ENCODE measurements around the gene VAMP4. TPM values are rescaled to one million over a fixed set of nuclear protein-coding genes. Genes with fewer than 3 reads are reported as not detected.
A peak's percentile ranks its signal among the peaks of the same experiment; 100 is the strongest.
"Not testable (repeated sequence)": the region's sequence is repeated elsewhere in the genome, so short reads cannot be mapped to it uniquely, and the experiment has no call there.

The VAMP4 gene
- total and polyA plus RNA-seq, 5 donors from 2014 or later, result 16.1 to 25.3 (median 22.8) TPM

DNA sequence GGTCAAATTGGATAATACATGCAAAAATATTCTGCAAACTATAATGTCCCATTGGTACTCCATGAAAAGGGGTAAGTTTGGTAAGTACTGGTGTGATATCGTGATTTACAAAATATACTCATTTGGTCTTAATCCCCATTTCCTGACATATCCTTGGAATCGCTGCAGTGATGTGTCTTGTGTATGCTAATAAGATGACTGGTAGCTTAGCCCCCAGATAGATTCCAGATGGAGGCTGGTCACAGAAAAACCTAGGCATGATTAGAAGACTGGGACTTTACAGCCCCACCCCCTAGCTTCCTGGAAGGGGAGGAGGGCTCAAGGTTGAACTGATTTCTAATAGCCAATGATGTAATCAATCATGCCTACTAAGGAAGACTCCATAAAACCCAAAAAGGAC lies 3.0 kb downstream of the VAMP4 start:
- H3K4me1 Mint-ChIP-seq, result peaks cover 29 to 72% (median 53%) of the 10 kb centered on the region in 4 donors

DNA sequence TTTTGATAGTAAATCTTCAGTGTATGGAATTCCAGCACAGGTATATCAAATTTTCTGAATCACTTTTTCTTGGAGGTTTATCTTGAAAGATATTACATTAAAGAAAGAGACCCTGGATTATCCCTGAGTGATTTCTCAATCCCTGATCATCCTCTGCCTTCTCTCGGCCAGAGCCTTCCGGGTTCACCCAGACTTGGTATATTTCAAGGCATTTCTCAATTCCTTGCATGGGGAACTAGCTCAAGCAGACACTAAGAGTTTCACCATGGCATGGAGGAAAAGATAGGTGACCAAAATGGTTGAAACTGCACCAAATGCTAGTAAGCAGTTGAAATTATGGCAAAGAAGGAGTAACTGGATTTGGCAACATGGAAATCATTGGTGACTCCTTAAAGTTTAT lies 5.7 kb downstream of the VAMP4 start:
- no peak overlapping the region for H3K27ac ChIP-seq (ENCODE audit: insufficient read depth, low read length, poor library complexity, severe bottlenecking)
- Mint-ChIP-seq H3K27ac (peak overlapping the region in 1 of 3 donors; percentile 20), H3K4me1 (peaks cover 21 to 65% (median 49%) of the 10 kb centered on the region in 4 donors), H3K4me3 (no peak overlapping the region), H3K9me3 (peaks cover 0 to 1% (median 0%) of the 10 kb centered on the region in 7 donors), H3K27me3 (no peaks in the 10 kb centered on the region), H3K36me3 (peaks cover 27% of the 10 kb centered on the region)
- H3K27me3 ChIP-seq (ENCODE audit: control insufficient read depth, insufficient read depth, low read length), result no peaks in the 10 kb centered on the region
- DNase-seq (no peak), ATAC-seq (ENCODE audit: low read depth in 2 of 2) (no peak)
- peaks cover 42% of the 10 kb centered on the region for H3K4me1 ChIP-seq (ENCODE audit: control insufficient read depth, insufficient read depth, low read length, poor library complexity, severe bottlenecking)
- H3K9me3 ChIP-seq (ENCODE audit: control insufficient read depth in 2 of 2, low read length in 2 of 2), result no peaks in the 10 kb centered on the region
- peaks cover 43% of the 10 kb centered on the region for H3K36me3 ChIP-seq (ENCODE audit: control insufficient read depth, insufficient read depth, low read length)
- H3K4me3 ChIP-seq (ENCODE audit: low read depth, low read length), result no peak overlapping the region

More for the DNA sequence above, 3.0 kb downstream of the VAMP4 start:
- H3K9me3 Mint-ChIP-seq, result peaks cover 0 to 1% (median 0%) of the 10 kb centered on the region in 7 donors
- Histone ChIP-seq H3K9me3 (ENCODE audit: control insufficient read depth in 2 of 2, low read length in 2 of 2) (no peaks in the 10 kb centered on the region), H3K27ac (ENCODE audit: insufficient read depth, low read length, poor library complexity, severe bottlenecking) (no peak overlapping the region), H3K36me3 (ENCODE audit: control insufficient read depth, insufficient read depth, low read length) (peaks cover 29% of the 10 kb centered on the region), H3K4me3 (ENCODE audit: low read depth, low read length) (peak overlapping the region; percentile 92), H3K27me3 (ENCODE audit: control insufficient read depth, insufficient read depth, low read length) (no peaks in the 10 kb centered on the region), H3K4me1 (ENCODE audit: control insufficient read depth, insufficient read depth, low read length, poor library complexity, severe bottlenecking) (peaks cover 53% of the 10 kb centered on the region)
- H3K27me3 Mint-ChIP-seq, result no peaks in the 10 kb centered on the region
- H3K36me3 Mint-ChIP-seq, result peaks cover 22% of the 10 kb centered on the region
- H3K4me3 Mint-ChIP-seq, result peak overlapping the region in 2 of 4 donors; percentile 99
- DNase-seq (peak in 1 of 3 donors; percentile 41), ATAC-seq (ENCODE audit: low read depth in 2 of 2) (no peak)
- H3K27ac Mint-ChIP-seq, result peak overlapping the region in 2 of 3 donors; percentile 91 to 98

DNA sequence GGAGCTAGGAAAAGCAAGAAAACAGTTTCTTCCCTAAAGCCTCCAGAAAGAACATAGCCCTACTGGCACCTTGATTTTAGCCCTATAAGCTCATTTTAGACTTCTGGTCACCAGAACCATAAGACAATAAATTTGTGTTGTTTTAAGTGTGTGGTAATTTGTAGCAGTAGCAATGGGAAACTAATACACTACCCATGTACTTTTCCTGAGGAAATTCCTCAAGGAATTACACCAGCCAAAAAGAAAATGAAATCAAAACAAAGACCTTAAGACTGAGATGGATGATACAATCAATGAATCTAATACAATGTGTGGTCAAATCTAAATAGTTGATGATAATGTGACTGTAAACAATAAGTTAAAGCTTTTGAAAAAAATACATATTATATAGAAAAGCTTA lies 11.8 kb downstream of the VAMP4 start:
- Histone ChIP-seq H3K9me3 (ENCODE audit: control insufficient read depth in 2 of 2, low read length in 2 of 2) (no peaks in the 10 kb centered on the region), H3K27me3 (ENCODE audit: control insufficient read depth, insufficient read depth, low read length) (no peaks in the 10 kb centered on the region), H3K4me3 (ENCODE audit: low read depth, low read length) (no peak overlapping the region), H3K27ac (ENCODE audit: insufficient read depth, low read length, poor library complexity, severe bottlenecking) (no peak overlapping the region), H3K36me3 (ENCODE audit: control insufficient read depth, insufficient read depth, low read length) (peaks cover 39% of the 10 kb centered on the region), H3K4me1 (ENCODE audit: control insufficient read depth, insufficient read depth, low read length, poor library complexity, severe bottlenecking) (peaks cover 8% of the 10 kb centered on the region)
- H3K4me3 Mint-ChIP-seq, result no peak overlapping the region
- H3K36me3 Mint-ChIP-seq, result peaks cover 39% of the 10 kb centered on the region
- H3K27ac Mint-ChIP-seq, result peak overlapping the region in 1 of 3 donors; percentile 86
- no peaks in the 10 kb centered on the region for H3K27me3 Mint-ChIP-seq
- peaks cover 12 to 42% (median 32%) of the 10 kb centered on the region in 4 donors for H3K4me1 Mint-ChIP-seq
- no peaks in the 10 kb centered on the region for H3K9me3 Mint-ChIP-seq
- ATAC-seq (ENCODE audit: low read depth in 2 of 2), result no peak
- DNase-seq, result no peak

DNA sequence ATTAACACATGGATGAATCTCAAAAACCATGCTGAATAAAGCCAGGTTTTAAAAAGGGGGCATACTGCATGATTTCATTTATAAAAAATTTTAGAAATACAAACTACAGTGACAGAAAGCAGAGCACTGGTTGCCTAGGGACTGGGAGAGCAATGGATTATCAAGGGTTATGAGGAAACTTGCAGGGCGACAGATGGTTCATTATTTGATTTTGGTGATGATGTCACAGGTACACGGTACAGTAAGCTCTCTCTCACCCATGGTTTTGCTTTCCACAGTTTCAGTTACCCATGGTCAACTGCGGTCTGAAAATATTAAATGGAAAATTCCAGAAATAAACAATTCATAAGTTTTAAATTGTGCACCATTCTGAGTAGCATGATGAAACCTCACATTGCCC lies 14.1 kb downstream of the VAMP4 start:
- ATAC-seq (ENCODE audit: low read depth in 2 of 2) (no peak), DNase-seq (no peak)
- H3K9me3 Mint-ChIP-seq, result peaks cover 0 to 8% (median 5%) of the 10 kb centered on the region in 7 donors
- peaks cover 4% of the 10 kb centered on the region for H3K4me1 ChIP-seq (ENCODE audit: control insufficient read depth, insufficient read depth, low read length, poor library complexity, severe bottlenecking)
- no peak overlapping the region for H3K4me3 ChIP-seq (ENCODE audit: low read depth, low read length)
- peaks cover 40% of the 10 kb centered on the region for H3K36me3 ChIP-seq (ENCODE audit: control insufficient read depth, insufficient read depth, low read length)
- no peak overlapping the region for H3K4me3 Mint-ChIP-seq
- no peak overlapping the region for H3K27ac Mint-ChIP-seq
- no peak overlapping the region for H3K27ac ChIP-seq (ENCODE audit: insufficient read depth, low read length, poor library complexity, severe bottlenecking)
- peaks cover 0 to 6% of the 10 kb centered on the region in 2 experiments for H3K9me3 ChIP-seq (ENCODE audit: control insufficient read depth in 2 of 2, low read length in 2 of 2)
- peaks cover 12 to 34% (median 29%) of the 10 kb centered on the region in 4 donors for H3K4me1 Mint-ChIP-seq
- no peaks in the 10 kb centered on the region for H3K27me3 ChIP-seq (ENCODE audit: control insufficient read depth, insufficient read depth, low read length)
- H3K36me3 Mint-ChIP-seq, result peaks cover 50% of the 10 kb centered on the region
- no peaks in the 10 kb centered on the region for H3K27me3 Mint-ChIP-seq

DNA sequence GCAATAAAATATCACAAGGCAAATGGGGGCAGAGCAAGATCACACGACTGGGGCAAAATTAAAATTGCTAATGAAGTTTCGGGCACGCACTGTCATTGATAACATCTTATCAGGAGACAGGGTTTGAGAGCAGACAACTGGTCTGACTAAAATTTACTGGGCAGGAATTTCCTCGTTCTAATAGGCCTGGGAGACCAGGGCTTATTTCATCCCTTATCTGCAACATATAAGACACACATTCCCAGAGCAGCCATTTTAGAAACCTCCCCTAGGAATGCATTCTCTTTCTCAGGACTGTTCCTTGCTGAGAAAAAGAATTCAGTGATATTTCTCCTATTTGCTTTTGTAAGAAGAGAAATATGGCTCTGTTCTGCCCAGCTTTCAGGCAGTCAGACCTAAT lies 18.7 kb downstream of the VAMP4 start:
- H3K4me1 ChIP-seq (ENCODE audit: control insufficient read depth, insufficient read depth, low read length, poor library complexity, severe bottlenecking); H3K27me3 ChIP-seq (ENCODE audit: control insufficient read depth, insufficient read depth, low read length); ATAC-seq (ENCODE audit: low read depth in 2 of 2); DNase-seq; H3K27me3 Mint-ChIP-seq; H3K27ac ChIP-seq (ENCODE audit: insufficient read depth, low read length, poor library complexity, severe bottlenecking); H3K4me3 ChIP-seq (ENCODE audit: low read depth, low read length); H3K9me3 ChIP-seq (ENCODE audit: control insufficient read depth in 2 of 2, low read length in 2 of 2); H3K27ac Mint-ChIP-seq; H3K4me3 Mint-ChIP-seq: not testable (repeated sequence)
- peaks cover 30% of the 10 kb centered on the region for H3K36me3 ChIP-seq (ENCODE audit: control insufficient read depth, insufficient read depth, low read length)
- peaks cover 0 to 18% (median 8%) of the 10 kb centered on the region in 7 donors for H3K9me3 Mint-ChIP-seq
- H3K36me3 Mint-ChIP-seq, result peaks cover 53% of the 10 kb centered on the region
- H3K4me1 Mint-ChIP-seq, result peaks cover 14 to 30% (median 27%) of the 10 kb centered on the region in 4 donors

DNA sequence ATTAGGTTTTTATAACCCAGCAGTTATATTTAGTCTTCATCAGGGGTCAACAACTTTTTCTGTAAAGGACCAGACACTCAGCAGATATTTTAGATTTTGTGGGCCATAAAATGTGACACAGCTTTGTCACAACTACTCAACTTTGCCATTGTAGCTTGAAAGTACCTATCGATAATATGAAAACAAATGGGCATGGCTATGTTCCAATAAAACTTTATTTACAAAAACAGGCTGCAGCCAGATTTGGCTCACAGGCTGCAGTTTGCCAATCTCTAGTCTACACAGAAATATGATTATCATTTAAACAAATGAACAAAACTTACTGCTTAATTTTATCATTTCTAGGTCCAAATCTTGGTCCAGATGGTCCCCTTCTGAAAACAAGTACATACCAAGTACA lies 23.0 kb downstream of the VAMP4 start:
- peaks cover 0 to 18% (median 8%) of the 10 kb centered on the region in 7 donors for H3K9me3 Mint-ChIP-seq
- peaks cover 44% of the 10 kb centered on the region for H3K36me3 Mint-ChIP-seq
- no peaks in the 10 kb centered on the region for H3K27me3 ChIP-seq (ENCODE audit: control insufficient read depth, insufficient read depth, low read length)
- H3K4me3 Mint-ChIP-seq, result no peak overlapping the region
- no peak overlapping the region for H3K27ac Mint-ChIP-seq
- peaks cover 14 to 32% (median 26%) of the 10 kb centered on the region in 4 donors for H3K4me1 Mint-ChIP-seq
- H3K27ac ChIP-seq (ENCODE audit: insufficient read depth, low read length, poor library complexity, severe bottlenecking), result no peak overlapping the region
- H3K4me3 ChIP-seq (ENCODE audit: low read depth, low read length), result no peak overlapping the region
- H3K9me3 ChIP-seq (ENCODE audit: control insufficient read depth in 2 of 2, low read length in 2 of 2), result peaks cover 0 to 6% of the 10 kb centered on the region in 2 experiments
- H3K36me3 ChIP-seq (ENCODE audit: control insufficient read depth, insufficient read depth, low read length), result peaks cover 32% of the 10 kb centered on the region
- no peaks in the 10 kb centered on the region for H3K27me3 Mint-ChIP-seq
- no peaks in the 10 kb centered on the region for H3K4me1 ChIP-seq (ENCODE audit: control insufficient read depth, insufficient read depth, low read length, poor library complexity, severe bottlenecking)
- no peak for DNase-seq
- no peak for ATAC-seq (ENCODE audit: low read depth in 2 of 2)

DNA sequence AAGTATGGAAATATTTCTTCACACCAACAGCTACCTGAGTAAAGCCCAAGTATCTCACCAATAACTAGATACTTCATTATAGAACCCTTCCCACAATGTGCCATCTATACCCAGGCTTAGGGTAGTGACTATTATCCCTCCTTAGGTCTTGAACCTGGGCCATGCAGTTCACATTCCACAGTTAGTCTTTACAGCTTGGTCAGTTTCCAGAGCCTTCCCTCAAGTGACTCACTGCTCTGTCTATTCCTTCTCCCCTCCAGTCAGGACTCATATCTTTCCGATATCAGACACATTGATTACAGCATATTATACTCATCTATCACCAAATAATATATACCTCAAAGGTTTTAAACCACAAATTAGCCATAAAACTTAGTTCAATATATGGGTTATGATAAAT lies 23.6 kb downstream of the VAMP4 start:
- no peak overlapping the region for H3K4me3 Mint-ChIP-seq
- no peak overlapping the region for H3K27ac Mint-ChIP-seq
- no peak overlapping the region for H3K27ac ChIP-seq (ENCODE audit: insufficient read depth, low read length, poor library complexity, severe bottlenecking)
- no peaks in the 10 kb centered on the region for H3K4me1 ChIP-seq (ENCODE audit: control insufficient read depth, insufficient read depth, low read length, poor library complexity, severe bottlenecking)
- peaks cover 40% of the 10 kb centered on the region for H3K36me3 Mint-ChIP-seq
- peaks cover 0 to 14% (median 4%) of the 10 kb centered on the region in 7 donors for H3K9me3 Mint-ChIP-seq
- peaks cover 0 to 4% of the 10 kb centered on the region in 2 experiments for H3K9me3 ChIP-seq (ENCODE audit: control insufficient read depth in 2 of 2, low read length in 2 of 2)
- H3K36me3 ChIP-seq (ENCODE audit: control insufficient read depth, insufficient read depth, low read length), result peaks cover 37% of the 10 kb centered on the region
- ATAC-seq (ENCODE audit: low read depth in 2 of 2) (no peak), DNase-seq (no peak)
- H3K4me3 ChIP-seq (ENCODE audit: low read depth, low read length), result no peak overlapping the region
- H3K27me3 Mint-ChIP-seq, result no peaks in the 10 kb centered on the region
- H3K4me1 Mint-ChIP-seq, result peaks cover 14 to 32% (median 26%) of the 10 kb centered on the region in 4 donors
- no peaks in the 10 kb centered on the region for H3K27me3 ChIP-seq (ENCODE audit: control insufficient read depth, insufficient read depth, low read length)

DNA sequence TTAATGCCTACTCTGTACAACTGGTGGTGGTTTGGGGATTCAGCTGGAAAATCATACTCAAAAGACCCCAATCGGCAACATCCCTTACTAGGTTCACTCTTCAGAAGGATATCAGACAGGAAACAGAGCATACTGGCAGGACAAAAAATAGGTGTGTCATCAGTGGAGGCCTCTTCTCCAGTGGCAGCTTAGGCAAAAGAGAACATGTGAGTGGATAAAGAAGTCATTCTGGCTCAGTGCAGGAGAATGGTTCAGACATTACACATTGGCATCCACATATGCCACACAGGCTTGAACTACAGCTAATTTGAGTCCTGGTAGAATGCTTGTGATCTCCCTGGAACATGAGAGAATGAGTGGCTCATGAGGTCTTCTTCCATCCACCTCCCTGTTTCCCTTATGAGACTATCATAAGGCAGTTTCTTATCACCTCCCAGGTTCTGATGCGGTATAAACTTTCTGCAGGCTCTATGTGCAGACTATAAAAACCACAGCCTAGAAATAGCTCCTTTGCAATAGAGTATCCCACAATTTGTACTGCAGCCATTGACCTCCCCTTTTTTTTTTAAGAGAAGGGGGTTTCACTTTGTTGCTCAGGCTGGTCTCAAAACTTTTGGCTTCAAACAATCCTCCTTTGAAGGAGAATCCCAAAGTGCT lies 24.7 kb downstream of the VAMP4 start:
- ATAC-seq (ENCODE audit: low read depth in 2 of 2), result no peak
- Histone ChIP-seq H3K36me3 (ENCODE audit: control insufficient read depth, insufficient read depth, low read length) (peaks cover 38% of the 10 kb centered on the region), H3K27me3 (ENCODE audit: control insufficient read depth, insufficient read depth, low read length) (no peaks in the 10 kb centered on the region), H3K4me1 (ENCODE audit: control insufficient read depth, insufficient read depth, low read length, poor library complexity, severe bottlenecking) (no peaks in the 10 kb centered on the region), H3K4me3 (ENCODE audit: low read depth, low read length) (no peak overlapping the region), H3K27ac (ENCODE audit: insufficient read depth, low read length, poor library complexity, severe bottlenecking) (no peak overlapping the region), H3K9me3 (ENCODE audit: control insufficient read depth in 2 of 2, low read length in 2 of 2) (no peaks in the 10 kb centered on the region)
- peaks cover 0 to 6% (median 0%) of the 10 kb centered on the region in 7 donors for H3K9me3 Mint-ChIP-seq
- no peaks in the 10 kb centered on the region for H3K27me3 Mint-ChIP-seq
- H3K4me1 Mint-ChIP-seq, result peaks cover 14 to 30% (median 25%) of the 10 kb centered on the region in 4 donors
- peak overlapping the region in 2 of 3 donors; percentile 27 to 33 for H3K27ac Mint-ChIP-seq
- H3K4me3 Mint-ChIP-seq, result no peak overlapping the region
- H3K36me3 Mint-ChIP-seq, result peaks cover 33% of the 10 kb centered on the region
- DNase-seq, result no peak
